Cardiac muscle cell (in vitro differentiated cells and primary cell): ENCODE measurements around the gene NT5C1B. TPM values are rescaled to one million over a fixed set of nuclear protein-coding genes. Genes with fewer than 3 reads are reported as not detected.

Source experiments
- DNase-seq, 2 donors: peaks; one replicate each; pipeline versions ENCODE4 v3.0.0 to v3.0.0-alpha.2; 2010 to 2017; ENCODE audit warnings: low read depth in 1 of 2, low spot score in 1 of 2
- H3K27ac ChIP-seq: fragments of 200-600 bp; sonication (generic); 2 replicates; pipeline ENCODE4 v1.5.1; 2016
- H3K27me3 ChIP-seq: fragments of 200-600 bp; sonication (generic); 2 replicates; pipeline ENCODE4 v1.6.0; 2016; ENCODE audit warnings: control low read depth
- H3K36me3 ChIP-seq: fragments of 200-600 bp; sonication (generic); 2 replicates; pipeline ENCODE4 v1.5.1; 2016; ENCODE audit warnings: control low read depth
- H3K4me1 ChIP-seq: fragments of 200-600 bp; sonication (generic); 2 replicates; pipeline ENCODE4 v1.8.1; 2017; ENCODE audit warnings: low read depth, mild to moderate bottlenecking, mixed run types
- H3K4me3 ChIP-seq: fragments of 200-600 bp; sonication (generic); 2 replicates; pipeline ENCODE4 v1.5.1; 2016; ENCODE audit warnings: mild to moderate bottlenecking
- H3K9me3 ChIP-seq: fragments of 200-600 bp; sonication (generic); 2 replicates; pipeline ENCODE4 v1.5.1; 2017; ENCODE audit warnings: low read depth, mild to moderate bottlenecking, control low read depth
- polyA plus RNA-seq: library from polyadenylated mRNA; unstranded; fragments of >200 nt; fragmentation: Nextera tagmentation; extraction: Ambion mirVana; gene quantifications from 2 replicates; pipeline ENCODE4 v1.2.1, GENCODE V29; 2016
- total RNA-seq: library from RNA; depleted of rRNA; stranded (reverse); fragments of >200 nt; gene quantifications from 2 replicates; pipeline ENCODE4 v1.2.3, GENCODE V29; 2016
- TF ChIP-seq, protein P1 (sequence below): IDR thresholded peaks from 2 replicates; pipeline ENCODE4 v1.5.1; 2012; ENCODE audit warnings: low read depth, mild to moderate bottlenecking, low read length

The NT5C1B gene
- total and polyA plus RNA-seq, 2 experiments from 2014 or later: 1.9 TPM; not detected in 1

- Histone ChIP-seq H3K36me3 (no peaks in the 10 kb centered on the region), H3K4me3 (no peak overlapping the region), H3K27me3 (no peaks in the 10 kb centered on the region), H3K27ac (no peak overlapping the region), H3K9me3 (no peaks in the 10 kb centered on the region), H3K4me1 (peaks cover 6% of the 10 kb centered on the region)
- TF ChIP-seq, protein P1, sequence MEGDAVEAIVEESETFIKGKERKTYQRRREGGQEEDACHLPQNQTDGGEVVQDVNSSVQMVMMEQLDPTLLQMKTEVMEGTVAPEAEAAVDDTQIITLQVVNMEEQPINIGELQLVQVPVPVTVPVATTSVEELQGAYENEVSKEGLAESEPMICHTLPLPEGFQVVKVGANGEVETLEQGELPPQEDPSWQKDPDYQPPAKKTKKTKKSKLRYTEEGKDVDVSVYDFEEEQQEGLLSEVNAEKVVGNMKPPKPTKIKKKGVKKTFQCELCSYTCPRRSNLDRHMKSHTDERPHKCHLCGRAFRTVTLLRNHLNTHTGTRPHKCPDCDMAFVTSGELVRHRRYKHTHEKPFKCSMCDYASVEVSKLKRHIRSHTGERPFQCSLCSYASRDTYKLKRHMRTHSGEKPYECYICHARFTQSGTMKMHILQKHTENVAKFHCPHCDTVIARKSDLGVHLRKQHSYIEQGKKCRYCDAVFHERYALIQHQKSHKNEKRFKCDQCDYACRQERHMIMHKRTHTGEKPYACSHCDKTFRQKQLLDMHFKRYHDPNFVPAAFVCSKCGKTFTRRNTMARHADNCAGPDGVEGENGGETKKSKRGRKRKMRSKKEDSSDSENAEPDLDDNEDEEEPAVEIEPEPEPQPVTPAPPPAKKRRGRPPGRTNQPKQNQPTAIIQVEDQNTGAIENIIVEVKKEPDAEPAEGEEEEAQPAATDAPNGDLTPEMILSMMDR: no peak
- peak in 1 of 2 donors; percentile 30 for DNase-seq
Measured at GRCh38 chr2:18626958-18627650, 37.7 kb upstream of the NT5C1B start.

DNA sequence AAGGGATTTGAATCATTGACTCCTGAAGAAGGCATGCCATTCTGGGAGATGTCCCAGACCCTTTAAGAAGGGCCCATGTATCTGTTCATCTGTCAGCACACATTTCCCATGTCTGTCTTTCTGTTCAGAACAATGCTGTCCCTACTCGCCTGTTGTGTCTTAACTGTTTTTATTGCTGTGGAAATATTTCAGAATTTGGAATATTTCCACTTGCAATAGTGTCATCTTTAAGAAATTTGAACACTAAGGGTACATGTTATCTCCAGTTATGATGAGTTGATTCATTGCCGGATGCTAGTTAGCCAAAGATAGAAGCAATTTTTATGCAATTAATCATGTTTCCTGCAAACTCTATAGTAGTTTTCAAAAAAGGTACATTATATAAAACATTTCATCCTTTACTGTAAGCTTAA lies 36.9 kb upstream of the NT5C1B start:
- no peak overlapping the region for H3K27ac ChIP-seq
- peak in 1 of 2 donors; percentile 86 for DNase-seq

DNA sequence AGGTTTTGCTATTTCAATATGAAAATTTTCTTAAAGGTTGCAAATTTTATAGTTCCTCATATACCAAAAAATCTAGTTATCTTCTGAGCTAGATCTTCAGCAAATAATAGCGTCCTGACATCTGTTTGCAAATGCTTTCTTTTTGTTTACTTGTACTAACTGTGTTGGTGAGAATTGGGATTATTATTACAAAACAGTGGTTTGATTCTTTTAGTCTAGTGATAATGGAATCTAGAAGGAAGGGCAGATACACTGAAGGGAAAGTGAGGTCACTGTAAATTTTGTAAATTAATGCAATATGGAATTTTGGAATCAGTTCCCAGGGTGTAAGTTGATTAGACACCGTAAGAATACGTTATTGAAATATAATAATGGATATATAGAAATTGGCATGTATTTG lies 36.2 kb upstream of the NT5C1B start:
- H3K9me3 ChIP-seq: no peaks in the 10 kb centered on the region
- no peaks in the 10 kb centered on the region for H3K27me3 ChIP-seq
- TF ChIP-seq, protein P1: no peak
- H3K4me1 ChIP-seq: peaks cover 6% of the 10 kb centered on the region
- H3K27ac ChIP-seq: no peak overlapping the region
- no peak overlapping the region for H3K4me3 ChIP-seq
- H3K36me3 ChIP-seq: no peaks in the 10 kb centered on the region
- DNase-seq: no peak

More for the DNA sequence above, 36.9 kb upstream of the NT5C1B start:
- no peaks in the 10 kb centered on the region for H3K9me3 ChIP-seq
- peaks cover 6% of the 10 kb centered on the region for H3K4me1 ChIP-seq
- no peaks in the 10 kb centered on the region for H3K27me3 ChIP-seq
- TF ChIP-seq, protein P1: no peak
- H3K36me3 ChIP-seq: no peaks in the 10 kb centered on the region
- no peak overlapping the region for H3K4me3 ChIP-seq

DNA sequence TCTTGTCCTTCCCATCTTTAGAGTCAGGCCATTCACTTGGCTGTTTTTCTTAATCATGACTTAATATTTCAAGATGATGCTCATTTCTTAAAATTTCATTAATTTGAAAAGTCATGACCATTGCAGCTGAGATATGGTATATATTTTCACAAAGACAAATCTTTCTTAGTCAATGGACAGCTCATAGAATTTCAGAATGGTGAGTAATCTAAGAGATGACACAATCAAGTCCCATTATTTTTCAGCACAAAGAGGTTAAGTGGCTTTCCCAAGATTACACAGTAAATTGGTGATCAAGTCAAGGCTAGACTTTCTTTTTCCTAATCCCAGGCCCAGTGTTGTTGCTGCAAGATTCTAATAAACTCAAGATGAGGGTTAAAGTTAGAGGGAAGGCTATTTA lies 34.4 kb upstream of the NT5C1B start:
- H3K27me3 ChIP-seq: no peaks in the 10 kb centered on the region
- TF ChIP-seq, protein P1: no peak
- H3K27ac ChIP-seq: no peak overlapping the region
- H3K36me3 ChIP-seq: no peaks in the 10 kb centered on the region
- no peak overlapping the region for H3K4me3 ChIP-seq
- peak in 1 of 2 donors; percentile 60 for DNase-seq
- peaks cover 6% of the 10 kb centered on the region for H3K4me1 ChIP-seq
- no peaks in the 10 kb centered on the region for H3K9me3 ChIP-seq

GRCh38 chr2:18620867-18621632 lies 31.7 kb upstream of the NT5C1B start:
- no peaks in the 10 kb centered on the region for H3K27me3 ChIP-seq

More at GRCh38 chr2:18620867-18621632, 31.7 kb upstream of the NT5C1B start:
- H3K36me3 ChIP-seq: no peaks in the 10 kb centered on the region
- H3K9me3 ChIP-seq: no peaks in the 10 kb centered on the region
- TF ChIP-seq, protein P1: no peak
- no peak for DNase-seq
- H3K4me1 ChIP-seq: peaks cover 2% of the 10 kb centered on the region
- H3K27ac ChIP-seq: no peak overlapping the region
- no peak overlapping the region for H3K4me3 ChIP-seq
